Keratinocyte (primary cell): ENCODE results near the gene PTP4A2. TPM values are rescaled to one million over a fixed set of nuclear protein-coding genes. Genes with fewer than 3 reads are reported as not detected.

Experiments
- DNase-seq: peaks from one replicate; pipeline ENCODE4 v3.0.0-alpha.2; 2011; ENCODE audit warnings: low read depth, missing footprints, low spot score
- FAIRE-seq: peaks from 2 replicates; lab custom pipeline; 2011; peaks lifted over from hg19 to GRCh38; lab: Jason Lieb, UNC
- H2AFZ ChIP-seq: 2 replicates; pipeline ENCODE4 v1.6.0; 2012; ENCODE audit warnings: low read length, control low read depth, inconsistent platforms; ENCODE audit not compliant: control insufficient read depth
- H3K27ac ChIP-seq: 2 replicates; pipeline ENCODE4 v1.5.1; 2011; ENCODE audit warnings: low read length; ENCODE audit not compliant: control insufficient read depth, insufficient read depth
- H3K27me3 ChIP-seq: 3 replicates; pipeline ENCODE4 v1.6.0; 2011; ENCODE audit warnings: low read length; ENCODE audit not compliant: control insufficient read depth, insufficient read depth; ENCODE audit errors: extremely low read depth
- H3K36me3 ChIP-seq, 2 experiments: 2 replicates in 1 of 2; 3 replicates in 1 of 2; pipeline ENCODE4 v1.5.1; 2011; ENCODE audit warnings: low read length in 2 of 2, mild to moderate bottlenecking in 1 of 2; ENCODE audit not compliant: control insufficient read depth in 2 of 2, insufficient read depth in 2 of 2; ENCODE audit errors: extremely low read depth in 1 of 2
- H3K4me1 ChIP-seq: 3 replicates; pipeline ENCODE4 v1.5.1; 2011; ENCODE audit warnings: low read length; ENCODE audit not compliant: control insufficient read depth, insufficient read depth; ENCODE audit errors: extremely low read depth
- H3K4me2 ChIP-seq: 3 replicates; pipeline ENCODE4 v1.6.0; 2011; ENCODE audit warnings: low read depth, low read length; ENCODE audit not compliant: control insufficient read depth, insufficient read depth; ENCODE audit errors: extremely low read depth
- H3K4me3 ChIP-seq, 3 experiments: fragments of 200-600 bp in 1 of 3; sonication (generic) in 1 of 3; 2 replicates in 2 of 3; 3 replicates in 1 of 3; pipeline ENCODE4 v1.5.1; 2011 to 2016; ENCODE audit warnings: low read length in 3 of 3, mild to moderate bottlenecking in 3 of 3, control low read depth in 2 of 3, inconsistent platforms in 1 of 3, low read depth in 1 of 3, mixed read lengths in 1 of 3, mixed run types in 1 of 3, moderate library complexity in 1 of 3; ENCODE audit not compliant: control insufficient read depth in 2 of 3, insufficient read depth in 2 of 3; ENCODE audit errors: extremely low read depth in 1 of 3
- H3K79me2 ChIP-seq: 2 replicates; pipeline ENCODE4 v1.6.0; 2012; ENCODE audit warnings: low read length; ENCODE audit not compliant: control insufficient read depth, insufficient read depth
- H3K9ac ChIP-seq: 3 replicates; pipeline ENCODE4 v1.6.0; 2011; ENCODE audit warnings: low read length; ENCODE audit not compliant: control insufficient read depth, insufficient read depth; ENCODE audit errors: extremely low read depth
- H3K9me1 ChIP-seq: 3 replicates; pipeline ENCODE4 v1.6.0; 2011; ENCODE audit warnings: low read length; ENCODE audit not compliant: control insufficient read depth, insufficient read depth; ENCODE audit errors: extremely low read depth
- H3K9me3 ChIP-seq: 2 replicates; pipeline ENCODE4 v1.5.1; 2012; ENCODE audit warnings: low read depth, low read length; ENCODE audit not compliant: control insufficient read depth
- H4K20me1 ChIP-seq: 3 replicates; pipeline ENCODE4 v1.6.0; 2011; ENCODE audit warnings: low read length; ENCODE audit not compliant: control insufficient read depth, insufficient read depth; ENCODE audit errors: extremely low read depth
- EZH2 ChIP-seq: IDR thresholded peaks from one replicate; pipeline ENCODE4 v1.6.1; 2012; ENCODE audit warnings: inconsistent platforms, mild to moderate bottlenecking, low read length, moderate library complexity
- dilution Hi-C: fragments of 300-500 bp; cut with MboI; formaldehyde crosslinking; loops from one replicate; pipeline ENCODE4 v1.7.0; 2020; ENCODE audit warnings: low sequenced_read_pairs; ENCODE audit not compliant: extremely low pct_ligation_motif_present
- polyA plus RNA-seq, 5 experiments: library from polyadenylated mRNA; depleted of rRNA in 3 of 5; stranded (reverse) in 3 of 5; stranded (forward) in 1 of 5; unstranded in 1 of 5; fragments of >200 nt; gene quantifications; 1 replicate in 1 of 5; 2 replicates in 3 of 5; 3 replicates in 1 of 5; pipeline versions ENCODE4 v1.2.1 to v1.2.3, GENCODE V29; 2011 to 2012; ENCODE audit warnings: missing spikeins in 2 of 5, low read depth in 1 of 5, low replicate concordance in 1 of 5
- TF ChIP-seq, protein P1 (sequence below), 3 experiments: IDR thresholded peaks in 1 of 3; conservative IDR thresholded peaks in 1 of 3; optimal IDR thresholded peaks in 1 of 3; 2 replicates in 2 of 3; 3 replicates in 1 of 3; pipeline versions ENCODE3 to v1.5.1; 2011; ENCODE audit warnings: low read length in 3 of 3, mild to moderate bottlenecking in 3 of 3, moderate library complexity in 2 of 3, control low read depth in 1 of 3, inconsistent platforms in 1 of 3; ENCODE audit not compliant: insufficient read depth in 2 of 3; ENCODE audit errors: extremely low read depth in 1 of 3

The PTP4A2 gene
- polyA plus RNA-seq, 1 donor (not counting 4 experiments of a cell fraction or from before 2014, with no cell fraction given), result 368 TPM

DNA sequence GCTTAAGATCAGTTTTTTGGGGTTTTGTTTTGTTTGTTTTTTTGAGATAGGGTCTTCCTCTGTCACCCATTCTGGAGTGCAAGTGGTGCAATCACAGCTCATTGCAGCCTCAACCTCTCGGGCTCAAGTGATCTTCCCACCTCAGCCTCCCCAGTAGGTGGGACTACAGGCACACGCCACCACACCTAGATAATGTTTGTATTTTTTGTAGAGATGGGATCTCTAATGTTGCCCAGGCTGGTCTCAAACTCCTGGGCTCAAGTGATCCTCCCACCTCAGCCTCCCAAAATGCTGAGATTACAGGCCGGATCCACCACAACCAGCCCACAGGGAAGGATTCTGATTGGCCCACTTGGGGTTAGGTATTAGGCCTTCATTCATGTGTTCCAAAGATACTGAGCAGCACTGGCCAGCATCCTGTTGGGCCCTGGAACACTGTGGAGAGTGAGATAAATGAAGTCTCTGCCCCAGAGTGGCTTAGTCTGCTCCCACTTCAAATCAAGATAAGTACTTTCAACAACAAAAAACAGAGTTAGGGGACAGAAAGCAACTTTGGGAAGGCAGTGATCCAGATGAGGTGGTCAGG is 54.7 kb downstream of the PTP4A2 start:
- H3K9me1 ChIP-seq, result no peaks in the 10 kb centered on the region
- H3K27ac ChIP-seq, result no peak overlapping the region
- H3K4me2 ChIP-seq, result no peak overlapping the region
- H3K9me3 ChIP-seq, result no peaks in the 10 kb centered on the region
- no peaks in the 10 kb centered on the region for H3K79me2 ChIP-seq
- H3K27me3 ChIP-seq, result no peaks in the 10 kb centered on the region
- no peaks in the 10 kb centered on the region for H3K4me1 ChIP-seq
- no peaks in the 10 kb centered on the region for H3K36me3 ChIP-seq
- TF ChIP-seq, protein P1, sequence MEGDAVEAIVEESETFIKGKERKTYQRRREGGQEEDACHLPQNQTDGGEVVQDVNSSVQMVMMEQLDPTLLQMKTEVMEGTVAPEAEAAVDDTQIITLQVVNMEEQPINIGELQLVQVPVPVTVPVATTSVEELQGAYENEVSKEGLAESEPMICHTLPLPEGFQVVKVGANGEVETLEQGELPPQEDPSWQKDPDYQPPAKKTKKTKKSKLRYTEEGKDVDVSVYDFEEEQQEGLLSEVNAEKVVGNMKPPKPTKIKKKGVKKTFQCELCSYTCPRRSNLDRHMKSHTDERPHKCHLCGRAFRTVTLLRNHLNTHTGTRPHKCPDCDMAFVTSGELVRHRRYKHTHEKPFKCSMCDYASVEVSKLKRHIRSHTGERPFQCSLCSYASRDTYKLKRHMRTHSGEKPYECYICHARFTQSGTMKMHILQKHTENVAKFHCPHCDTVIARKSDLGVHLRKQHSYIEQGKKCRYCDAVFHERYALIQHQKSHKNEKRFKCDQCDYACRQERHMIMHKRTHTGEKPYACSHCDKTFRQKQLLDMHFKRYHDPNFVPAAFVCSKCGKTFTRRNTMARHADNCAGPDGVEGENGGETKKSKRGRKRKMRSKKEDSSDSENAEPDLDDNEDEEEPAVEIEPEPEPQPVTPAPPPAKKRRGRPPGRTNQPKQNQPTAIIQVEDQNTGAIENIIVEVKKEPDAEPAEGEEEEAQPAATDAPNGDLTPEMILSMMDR (optimal IDR thresholded peaks at IDR 0.05 in 1 of 3, IDR thresholded peaks at IDR 0.05 in 1 of 3, conservative IDR thresholded peaks at IDR 0.05 in 1 of 3; ENCODE audit: extremely low read depth in 1 of 3, insufficient read depth in 2 of 3, low read length in 3 of 3), result no peak
- no peak for TF ChIP-seq EZH2
- H2AFZ ChIP-seq, result no peak overlapping the region
- no peak for FAIRE-seq
- no peak for DNase-seq
- no peaks in the 10 kb centered on the region for H4K20me1 ChIP-seq
- H3K4me3 ChIP-seq, result no peak overlapping the region
- dilution Hi-C loops, result no loop called here
- no peak overlapping the region for H3K9ac ChIP-seq

DNA sequence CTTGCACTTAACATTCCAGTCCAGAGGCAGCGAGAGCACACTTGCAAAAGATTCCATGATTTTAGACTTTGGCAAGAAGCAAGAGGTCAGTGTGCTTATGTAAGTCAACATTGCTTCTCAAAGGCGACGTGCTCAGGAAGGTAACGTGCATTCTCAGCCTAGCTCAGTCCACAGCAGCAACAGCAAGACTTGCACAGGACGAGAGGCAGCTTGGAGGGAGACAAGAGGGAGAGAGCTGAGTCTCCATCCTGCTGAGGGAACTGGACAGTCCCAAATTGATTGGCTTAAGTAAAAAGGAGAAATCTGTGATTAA is 56.5 kb downstream of the PTP4A2 start:
- Histone ChIP-seq H3K4me3 (no peak overlapping the region), H3K79me2 (no peaks in the 10 kb centered on the region), H2AFZ (no peak overlapping the region), H3K27ac (no peak overlapping the region), H3K36me3 (no peaks in the 10 kb centered on the region), H3K4me2 (no peak overlapping the region), H3K9me3 (no peaks in the 10 kb centered on the region), H4K20me1 (no peaks in the 10 kb centered on the region), H3K4me1 (no peaks in the 10 kb centered on the region), H3K9ac (no peak overlapping the region), H3K27me3 (no peaks in the 10 kb centered on the region), H3K9me1 (no peaks in the 10 kb centered on the region)
- TF ChIP-seq, protein P1 (optimal IDR thresholded peaks at IDR 0.05 in 1 of 3, IDR thresholded peaks at IDR 0.05 in 1 of 3, conservative IDR thresholded peaks at IDR 0.05 in 1 of 3; ENCODE audit: extremely low read depth in 1 of 3, insufficient read depth in 2 of 3, low read length in 3 of 3), result no peak
- TF ChIP-seq EZH2, result no peak
- FAIRE-seq, result no peak
- DNase-seq, result no peak
- dilution Hi-C loops, result no loop called here
